GM18517 (cell line): ENCODE data around the gene ENC1.

Experiments used
- ATAC-seq: cut with Tn5 transposase; IDR thresholded peaks from one replicate; pipeline ENCODE4 v1.9.1; 2021; ENCODE audit warnings: mild to moderate bottlenecking, moderate library complexity; ENCODE audit not compliant: unreplicated experiment

Gene ENC1

GRCh38 chr5:74633695-74634094, 6.8 kb downstream of the ENC1 start:
- ATAC-seq: no peak

- no peak for ATAC-seq
Measured at GRCh38 chr5:74632947-74633356, 7.6 kb downstream of the ENC1 start.

DNA sequence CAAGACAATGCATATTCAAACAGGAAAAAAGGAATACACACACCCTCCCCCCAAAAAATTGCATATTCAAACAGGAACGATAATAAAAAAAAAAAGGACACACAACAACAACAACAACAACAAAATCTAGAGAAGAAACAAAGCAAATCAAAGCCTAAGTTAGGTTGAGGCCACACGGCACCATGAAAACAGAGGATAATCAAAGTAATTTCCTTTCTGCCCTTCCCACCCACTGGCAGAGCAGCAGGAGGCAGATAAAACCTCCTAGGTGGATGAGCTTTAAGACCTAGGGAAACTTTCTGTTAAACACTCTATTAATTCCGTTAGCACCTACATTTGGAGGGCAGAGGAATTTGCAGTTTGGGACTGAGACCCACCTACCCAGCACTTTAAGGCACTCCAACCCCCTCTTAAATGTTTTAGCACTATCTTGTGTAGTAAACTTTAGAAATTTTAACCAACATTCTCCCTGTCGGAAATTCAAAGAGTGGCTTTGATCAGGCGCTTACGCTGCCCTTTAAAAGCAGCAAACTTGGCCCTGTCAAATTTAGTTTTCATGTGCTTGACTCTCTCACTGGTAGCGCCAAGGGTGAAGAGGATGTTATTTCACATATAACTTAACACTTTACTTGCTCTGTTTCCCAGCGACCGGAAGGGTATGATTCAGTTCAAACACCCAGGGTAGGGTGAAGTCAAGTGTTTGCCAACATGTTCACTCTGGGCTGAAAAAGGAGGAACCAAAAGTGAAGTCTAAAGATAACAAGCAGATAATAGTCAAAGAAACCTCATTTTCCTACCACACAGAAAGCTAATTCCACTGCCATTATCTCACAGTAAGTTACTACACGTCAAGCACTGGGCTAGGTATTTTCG, 9.2 kb downstream of the ENC1 start:
- peak; percentile 96 for ATAC-seq

DNA sequence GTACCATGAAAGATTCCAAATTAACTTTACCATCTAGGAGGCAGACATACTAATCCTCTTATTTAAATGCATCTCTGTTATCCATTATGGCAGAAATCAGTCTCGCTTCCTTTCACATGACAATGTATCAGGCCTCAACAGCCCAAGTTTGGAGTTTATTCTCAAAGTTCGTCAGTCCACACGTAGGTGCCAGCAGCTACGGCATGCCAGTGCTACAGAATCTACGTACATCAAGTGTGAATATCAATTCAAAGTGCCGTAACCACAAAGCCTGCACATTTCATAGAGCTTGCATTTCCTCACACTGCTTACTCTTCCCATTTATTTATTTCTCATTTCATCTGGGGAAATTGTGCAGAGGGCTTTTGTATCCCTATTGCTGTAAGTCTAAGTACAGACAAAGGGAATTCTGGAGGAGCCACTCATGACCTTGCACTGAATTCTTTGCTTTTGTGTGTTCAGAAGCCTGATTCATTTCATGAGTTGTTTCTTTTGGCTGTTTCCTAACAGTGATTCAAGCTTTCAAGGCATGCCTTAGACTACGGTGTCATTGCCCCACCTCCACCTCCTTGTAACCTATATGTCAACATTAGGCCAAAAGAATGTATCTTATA, 10.0 kb downstream of the ENC1 start:
- ATAC-seq: no peak

DNA sequence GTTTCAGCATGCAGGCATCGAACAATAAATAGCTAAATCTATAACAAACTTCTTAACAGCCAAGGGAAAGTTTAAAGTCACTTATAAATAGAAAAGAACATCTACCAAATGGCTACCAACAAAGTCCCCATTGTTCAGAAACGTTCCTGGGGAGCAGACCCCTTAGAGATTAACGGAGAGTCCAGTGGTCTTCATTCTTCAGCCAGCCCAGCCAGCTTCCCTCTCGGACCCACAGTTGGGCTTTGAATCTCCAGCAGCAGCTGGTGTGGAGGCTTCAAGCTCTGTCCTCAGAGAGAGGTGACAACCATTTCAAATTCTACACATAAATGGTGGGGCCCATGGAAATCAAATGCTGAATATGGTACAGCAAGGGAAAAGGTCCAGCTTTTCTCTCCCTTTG, 11.2 kb downstream of the ENC1 start:
- ATAC-seq: no peak

DNA sequence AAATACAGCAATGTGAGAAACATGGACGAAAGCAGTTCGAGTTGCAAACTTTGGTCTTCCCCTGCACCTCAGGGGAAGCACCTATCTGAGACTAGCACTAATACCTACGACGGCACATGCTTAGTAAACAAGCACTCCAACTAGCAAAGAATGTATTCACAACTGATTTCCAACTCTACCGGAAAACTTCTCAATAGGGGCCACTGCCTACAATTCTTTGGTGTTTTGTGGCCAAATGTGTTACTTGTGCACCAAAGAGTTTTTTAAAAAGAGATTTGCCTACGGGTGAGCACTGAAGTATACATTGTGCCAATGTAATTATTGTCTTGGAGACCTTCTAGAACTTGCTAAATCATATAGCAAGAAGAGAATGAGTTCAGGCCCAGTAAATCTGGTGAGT, 12.2 kb downstream of the ENC1 start:
- no peak for ATAC-seq

GRCh38 chr5:74627646-74628279, 12.8 kb downstream of the ENC1 start:
- ATAC-seq: no peak

DNA sequence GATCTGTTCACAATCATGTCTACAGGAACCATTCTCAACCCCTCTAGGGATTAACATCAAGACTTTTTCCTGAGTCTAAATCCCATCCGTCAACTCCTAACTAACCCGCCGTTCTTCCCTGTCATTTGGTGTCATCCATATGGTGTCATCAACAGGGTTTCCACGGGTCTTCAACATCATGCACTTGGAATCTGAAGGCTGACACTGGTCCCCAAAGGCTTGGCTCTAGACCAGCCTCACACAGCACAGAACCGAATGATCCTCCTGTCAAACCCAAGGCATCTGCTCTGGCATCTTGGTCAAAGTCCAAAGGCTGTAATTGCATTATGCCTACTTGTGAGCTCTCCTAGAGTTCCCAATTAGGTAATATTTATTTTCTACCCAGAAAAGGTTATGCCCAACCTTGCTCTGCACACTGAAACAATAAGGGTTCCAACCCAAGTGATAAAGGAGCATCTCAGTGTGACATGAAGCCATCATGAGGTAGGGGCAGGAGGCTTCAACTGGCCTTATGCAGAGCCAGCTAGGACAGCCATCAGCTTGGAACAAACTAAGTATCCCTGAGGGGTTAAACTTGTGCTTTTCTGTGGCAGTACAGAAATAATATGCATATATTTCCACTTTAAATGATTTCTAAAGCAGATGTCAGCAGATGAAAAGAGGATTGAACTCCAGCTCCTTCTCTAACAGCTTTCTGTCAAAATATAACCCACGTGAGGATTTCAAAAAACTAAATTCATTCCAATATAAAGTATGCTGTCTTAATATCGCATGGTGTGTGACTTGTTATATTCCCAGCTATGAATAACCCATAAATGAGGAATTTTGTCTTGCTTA, 13.9 kb downstream of the ENC1 start:
- ATAC-seq: no peak

DNA sequence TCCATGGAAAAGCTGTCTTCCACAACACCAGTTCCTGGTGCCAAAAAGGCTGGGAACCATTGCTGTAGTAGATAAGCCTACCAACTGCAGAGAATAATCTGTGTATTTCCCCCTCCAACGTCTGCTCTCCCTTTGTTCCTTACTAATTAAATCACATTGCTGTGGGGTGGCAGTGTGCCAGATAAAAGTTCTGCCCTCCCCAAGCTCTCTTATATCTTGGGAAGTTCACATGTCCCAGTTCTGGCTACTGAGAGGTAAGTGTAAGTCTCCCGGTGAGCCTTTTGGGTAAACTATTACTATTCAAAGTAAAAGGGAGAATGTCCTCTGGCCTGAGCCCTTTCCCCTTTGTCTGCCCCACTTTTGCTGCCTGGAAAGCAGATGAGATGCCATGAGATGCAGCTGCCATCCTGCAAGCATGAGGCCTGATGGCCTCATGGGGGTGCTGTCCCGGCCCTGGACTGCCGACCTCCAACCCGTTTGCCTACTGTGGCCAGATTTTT, 14.7 kb downstream of the ENC1 start:
- no peak for ATAC-seq

- ATAC-seq: no peak
Measured at GRCh38 chr5:74624931-74625505, 15.5 kb downstream of the ENC1 start.

DNA sequence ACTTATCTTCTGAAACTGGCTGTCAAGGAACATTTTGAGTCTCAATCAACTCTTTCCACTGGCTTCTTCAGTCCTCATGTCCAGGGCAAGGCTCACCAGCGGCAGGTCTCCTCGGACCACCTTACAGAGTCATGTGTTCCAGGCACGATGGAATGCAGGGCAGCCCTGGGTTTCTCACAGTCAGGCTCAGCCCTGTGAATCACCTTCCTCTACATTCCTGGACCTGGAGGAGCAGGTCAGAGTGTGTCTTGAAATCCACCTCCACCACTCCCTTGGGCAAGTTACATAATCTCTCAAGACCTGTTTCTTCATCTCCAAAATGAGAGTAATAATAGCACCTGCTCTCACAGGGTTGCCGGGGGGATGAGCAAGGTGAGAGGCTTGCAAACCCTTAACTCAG, 16.0 kb downstream of the ENC1 start:
- ATAC-seq: no peak

DNA sequence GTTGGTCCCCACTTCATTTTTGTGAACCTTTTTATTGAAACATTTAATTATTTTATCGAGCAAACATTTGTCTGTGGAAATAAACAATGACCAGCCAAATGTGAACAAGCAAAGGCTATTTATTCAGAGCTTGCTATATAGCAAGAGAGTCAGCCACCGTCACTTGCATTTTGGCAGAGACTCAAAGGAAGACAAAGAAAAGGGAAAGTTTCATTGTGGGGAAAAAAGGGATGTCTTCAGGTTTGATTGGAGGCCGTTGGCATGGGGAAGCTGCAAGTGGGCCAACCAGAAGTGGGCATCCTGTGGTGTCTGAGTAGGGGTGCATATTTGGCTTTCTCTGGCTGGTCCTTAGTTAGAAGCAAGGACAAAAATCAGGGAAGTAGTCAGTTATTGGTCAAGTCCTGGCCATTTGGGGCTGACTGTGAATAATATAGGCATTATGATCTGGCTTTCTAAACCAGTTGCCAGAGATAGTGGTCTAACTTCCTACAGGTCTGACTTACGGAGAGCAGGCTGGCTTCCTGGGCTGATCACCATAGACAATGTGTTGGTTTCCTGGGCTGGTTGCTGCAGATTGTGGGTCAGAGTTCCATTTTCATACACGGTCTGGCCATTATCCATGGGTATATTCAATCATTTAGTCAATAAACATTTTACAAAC, 16.6 kb downstream of the ENC1 start:
- ATAC-seq: no peak

GRCh38 chr5:74623006-74623611, 17.4 kb downstream of the ENC1 start:
- ATAC-seq: no peak

DNA sequence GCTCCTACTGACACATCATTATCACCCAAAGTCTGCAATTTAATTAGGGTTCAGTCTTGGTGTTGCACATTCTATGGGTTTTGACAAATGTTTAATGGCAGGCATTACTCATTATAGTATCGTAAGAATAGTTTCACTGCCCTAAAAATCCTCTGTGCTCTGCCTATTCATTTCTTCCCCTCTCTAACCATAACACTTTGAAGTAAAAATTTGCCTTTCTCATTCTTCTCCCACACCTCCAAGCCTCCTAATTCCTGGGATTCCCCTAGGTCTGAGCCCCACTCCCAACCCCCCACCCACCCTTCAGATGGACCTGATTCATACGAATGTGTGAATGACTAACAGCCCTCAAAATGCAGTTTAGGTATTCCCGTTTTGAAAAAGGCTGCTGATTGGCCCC, 18.4 kb downstream of the ENC1 start:
- ATAC-seq: no peak

DNA sequence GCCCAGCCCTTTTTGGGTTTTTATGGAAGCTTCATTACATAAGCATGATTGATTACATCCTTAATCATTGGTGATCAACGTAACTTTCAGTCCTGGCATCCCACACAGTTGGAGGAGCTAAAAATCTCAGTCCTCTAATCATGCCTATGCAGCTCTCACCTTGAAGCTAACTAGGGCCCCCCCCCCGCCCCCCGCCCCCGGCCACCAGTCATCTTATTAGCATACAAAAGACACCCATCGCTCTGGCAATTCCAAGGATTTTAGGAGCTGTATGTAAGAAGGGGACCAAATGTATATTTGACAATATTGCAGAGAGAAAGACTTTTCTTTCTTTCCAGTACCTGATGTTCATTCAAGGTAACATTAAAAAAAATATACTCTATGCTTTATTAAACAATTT, 19.0 kb downstream of the ENC1 start:
- ATAC-seq: no peak

DNA sequence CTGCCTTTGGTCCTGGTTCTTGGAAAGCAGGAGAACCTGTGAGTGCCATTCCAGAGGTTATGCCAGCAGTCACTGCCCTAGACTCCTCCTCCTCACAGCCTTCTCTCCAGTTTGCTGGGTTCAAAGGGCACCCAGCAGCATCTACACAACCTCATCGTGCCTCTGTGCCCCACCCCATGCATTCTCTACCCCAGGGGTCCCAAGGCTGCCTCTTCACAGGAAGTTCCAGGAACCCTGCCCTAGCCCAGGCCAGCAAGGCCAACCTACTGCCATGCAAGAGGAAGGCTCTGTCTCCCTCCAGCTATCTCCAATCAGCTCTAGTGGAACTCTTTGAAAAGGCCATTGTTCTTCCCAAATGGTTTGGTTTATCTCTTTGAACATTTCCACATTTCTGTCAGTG, 21.2 kb downstream of the ENC1 start:
- no peak for ATAC-seq

DNA sequence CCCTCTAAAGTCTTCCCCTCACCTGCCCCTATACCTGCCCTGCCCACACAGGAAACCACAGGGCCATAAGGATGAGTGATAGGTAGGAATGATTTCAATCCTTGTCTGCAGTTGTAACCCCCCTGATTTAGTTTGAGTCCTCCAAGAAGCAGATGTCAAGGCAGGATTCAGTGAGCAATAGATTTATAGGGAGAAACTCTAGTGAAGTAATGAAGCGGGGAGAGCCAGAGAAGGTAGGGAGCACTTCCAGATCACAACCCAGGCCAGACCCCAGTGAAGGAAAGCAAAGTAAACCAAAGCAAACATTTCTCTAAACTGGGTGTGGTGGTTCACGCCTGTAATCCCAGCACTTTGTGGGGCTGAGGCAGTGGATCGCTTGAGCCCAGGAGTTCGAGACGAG, 22.4 kb downstream of the ENC1 start:
- ATAC-seq: no peak

DNA sequence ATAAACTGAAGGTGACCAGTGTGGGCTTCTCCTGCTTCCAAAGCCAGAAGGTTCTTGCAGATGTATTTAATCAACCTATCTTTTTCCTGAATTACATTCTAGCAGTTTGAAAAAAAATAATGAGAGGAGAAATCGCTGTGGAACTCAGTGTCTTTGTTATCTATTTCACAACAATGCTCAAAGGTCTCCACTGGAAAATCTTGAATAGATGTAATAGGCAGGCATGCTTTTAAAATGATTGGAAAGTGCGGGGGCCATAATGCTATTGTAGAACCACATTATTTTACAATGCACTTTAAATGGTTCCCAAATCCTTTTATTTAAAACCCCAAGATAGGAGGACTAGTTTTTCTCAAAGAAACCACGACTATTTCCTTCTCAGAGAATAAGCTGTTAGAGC, 23.3 kb downstream of the ENC1 start:
- no peak for ATAC-seq

GRCh38 chr5:74616236-74617146, 24.0 kb downstream of the ENC1 start:
- no peak for ATAC-seq
